ENCODE measurements around the gene SPRING1. TPM values are rescaled to one million over a fixed set of nuclear protein-coding genes. Genes with fewer than 3 reads are reported as not detected.
"Not testable (repeated sequence)": the region's sequence is repeated elsewhere in the genome, so short reads cannot be mapped to it uniquely, and the experiment has no call there.

The SPRING1 gene
- total RNA-seq: 21.5 TPM
- long read RNA-seq, full-length matches to known transcripts: 1 of 3 reads
- long read RNA-seq, partial matches to known transcripts: 1 of 3 reads
- long read RNA-seq, other reads (novel, unspliced or antisense): 1 of 3 reads

GRCh38 chr12:116737774-116738657 lies at the start of gene SPRING1, which contains the start of gene RNFT2:
TSS of gene SPRING1 (minus strand) at chr12:116738069. CDS start at chr12:116737900, 169 bp downstream.
TSS of gene RNFT2 (plus strand) at chr12:116738315. CDS start at chr12:116740498, 2,183 bp downstream.
- DNase-seq (ENCODE audit: low spot score): peak; percentile 99

- no peak for DNase-seq (ENCODE audit: low spot score)
These were observed 46.4 kb upstream of the SPRING1 start for GRCh38 chr12:116784238-116784612.

GRCh38 chr12:116783525-116784237 lies 45.8 kb upstream of the SPRING1 start:
- DNase-seq (ENCODE audit: low spot score): no peak

GRCh38 chr12:116780942-116781341 lies 43.1 kb upstream of the SPRING1 start:
- DNase-seq (ENCODE audit: low spot score): no peak

GRCh38 chr12:116779597-116779996 lies 41.7 kb upstream of the SPRING1 start:
- peak; percentile 8 for DNase-seq (ENCODE audit: low spot score)

- peak; percentile 9 for DNase-seq (ENCODE audit: low spot score)
These were observed 39.4 kb upstream of the SPRING1 start for GRCh38 chr12:116777245-116777644.

- no peak for DNase-seq (ENCODE audit: low spot score)
These were observed 36.2 kb upstream of the SPRING1 start for GRCh38 chr12:116774020-116774419.

GRCh38 chr12:116773276-116773731 lies 35.4 kb upstream of the SPRING1 start:
- peak; percentile 18 for DNase-seq (ENCODE audit: low spot score)

GRCh38 chr12:116771651-116772050 lies 33.8 kb upstream of the SPRING1 start:
- peak; percentile 26 for DNase-seq (ENCODE audit: low spot score)

- DNase-seq (ENCODE audit: low spot score): peak; percentile 57
These were observed 28.9 kb upstream of the SPRING1 start for GRCh38 chr12:116766746-116767145.

- peak; percentile 45 for DNase-seq (ENCODE audit: low spot score)
These were observed 28.4 kb upstream of the SPRING1 start for GRCh38 chr12:116766285-116766684.

GRCh38 chr12:116765271-116765670 lies 27.4 kb upstream of the SPRING1 start:
- no peak for DNase-seq (ENCODE audit: low spot score)

GRCh38 chr12:116761499-116761898 lies 23.6 kb upstream of the SPRING1 start:
- DNase-seq (ENCODE audit: low spot score): peak; percentile 26

GRCh38 chr12:116760622-116761020 lies 22.8 kb upstream of the SPRING1 start:
- peak; percentile 59 for DNase-seq (ENCODE audit: low spot score)

- peak; percentile 71 for DNase-seq (ENCODE audit: low spot score)
These were observed 22.1 kb upstream of the SPRING1 start for GRCh38 chr12:116759783-116760621.

- not testable (repeated sequence) for DNase-seq (ENCODE audit: low spot score)
These were observed 16.9 kb upstream of the SPRING1 start for GRCh38 chr12:116754783-116755182.

- not testable (repeated sequence) for DNase-seq (ENCODE audit: low spot score)
These were observed 16.2 kb upstream of the SPRING1 start for GRCh38 chr12:116754097-116754496.

GRCh38 chr12:116750298-116750697 lies 12.4 kb upstream of the SPRING1 start:
- DNase-seq (ENCODE audit: low spot score): no peak

- DNase-seq (ENCODE audit: low spot score): peak; percentile 69
These were observed 12.0 kb upstream of the SPRING1 start for GRCh38 chr12:116749884-116750283.

- DNase-seq (ENCODE audit: low spot score): no peak
These were observed 7.7 kb upstream of the SPRING1 start for GRCh38 chr12:116745554-116745953.

- no peak for DNase-seq (ENCODE audit: low spot score)
These were observed 6.9 kb upstream of the SPRING1 start for GRCh38 chr12:116744766-116745165.
